A673 (cell line): ENCODE measurements around the gene MRPS18A. TPM values are rescaled to one million over a fixed set of nuclear protein-coding genes. Genes with fewer than 3 reads are reported as not detected.
A peak's percentile ranks its signal among the peaks of the same experiment; 100 is the strongest.

Source experiments
- BruUV-seq: library from RNA; stranded (reverse); fragments of 400-500 nt; replicated peaks from 2 replicates; lab custom pipeline; 2021; lab: Mats Ljungman, UMichigan
- CTCF ChIA-PET: fragments of 300-600 bp; sonication (Branson Sonifier 250); formaldehyde crosslinking; loops from one replicate; lab custom pipeline; 2022; ENCODE audit warnings: antibody characterized with exemption; lab: Charles Lee
- POLR2A ChIA-PET: fragments of 300-600 bp; sonication (Branson Sonifier 250); formaldehyde crosslinking; loops from one replicate; lab custom pipeline; 2022; ENCODE audit warnings: antibody characterized with exemption; ENCODE audit not compliant: low non-redundant PET; lab: Charles Lee
- DNase-seq: peaks from one replicate; pipeline ENCODE4 v3.0.0-alpha.2; 2015; ENCODE audit warnings: low spot score
- H3K27ac ChIP-seq: fragments of 200-600 bp; sonication (generic); 2 replicates; pipeline ENCODE4 v1.5.1; 2016; ENCODE audit warnings: mixed run types, low read depth, mild to moderate bottlenecking, mixed read lengths, antibody characterized with exemption, low read length; ENCODE audit not compliant: poor library complexity, severe bottlenecking
- H3K27me3 ChIP-seq: fragments of 200-600 bp; sonication (generic); replicated peaks from 2 replicates; pipeline ENCODE4 v1.6.1; 2017; ENCODE audit warnings: mixed run types, low read depth, mild to moderate bottlenecking, mixed read lengths, antibody characterized with exemption, low read length; ENCODE audit not compliant: insufficient read depth, poor library complexity
- H3K36me3 ChIP-seq: fragments of 200-600 bp; sonication (generic); 2 replicates; pipeline ENCODE4 v1.6.1; 2016; ENCODE audit warnings: mixed run types, mild to moderate bottlenecking, mixed read lengths, antibody characterized with exemption, low read length; ENCODE audit not compliant: insufficient read depth, poor library complexity, severe bottlenecking
- H3K4me1 ChIP-seq: fragments of 200-600 bp; sonication (generic); 2 replicates; pipeline ENCODE4 v1.6.1; 2017; ENCODE audit warnings: mixed run types, mild to moderate bottlenecking, mixed read lengths, antibody characterized with exemption, low read length; ENCODE audit not compliant: insufficient read depth, poor library complexity, severe bottlenecking
- H3K4me3 ChIP-seq: fragments of 200-600 bp; sonication (generic); 2 replicates; pipeline ENCODE4 v1.5.1; 2016; ENCODE audit warnings: low read depth, mixed run types, mild to moderate bottlenecking, mixed read lengths, low read length; ENCODE audit not compliant: poor library complexity, severe bottlenecking
- H3K9me3 ChIP-seq: fragments of 200-600 bp; sonication (generic); 2 replicates; pipeline ENCODE4 v1.6.1; 2016; ENCODE audit warnings: mixed run types, low read depth, mild to moderate bottlenecking, mixed read lengths, antibody characterized with exemption, low read length; ENCODE audit not compliant: poor library complexity, severe bottlenecking
- EZH2 ChIP-seq: fragments of 200-600 bp; sonication (generic); IDR thresholded peaks from 2 replicates; pipeline ENCODE4 v1.6.1; 2017; ENCODE audit warnings: borderline replicate concordance, low read depth, mild to moderate bottlenecking, mixed read lengths, antibody characterized with exemption, low read length; ENCODE audit not compliant: poor library complexity, severe bottlenecking
- intact Hi-C: fragments of 100-400 bp; cut with micrococcal nuclease; formaldehyde crosslinking; loops from one replicate; pipeline ENCODE4 v1.10.0; 2022; ENCODE audit not compliant: unreplicated experiment
- total RNA-seq: library from RNA; stranded (reverse); gene quantifications from 2 replicates; pipeline ENCODE4 v1.2.3, GENCODE V29; 2021
- TF ChIP-seq, protein P1 (sequence below): fragments of 300-800, 200-600 bp; sonication (generic); conservative IDR thresholded peaks from 2 replicates; pipeline ENCODE4 v1.5.1; 2017; ENCODE audit warnings: low read depth, mild to moderate bottlenecking, antibody characterized with exemption, low read length, moderate library complexity, mixed read lengths

The MRPS18A gene
- total RNA-seq, 1 experiment from 2014 or later, result 64.6 TPM

DNA sequence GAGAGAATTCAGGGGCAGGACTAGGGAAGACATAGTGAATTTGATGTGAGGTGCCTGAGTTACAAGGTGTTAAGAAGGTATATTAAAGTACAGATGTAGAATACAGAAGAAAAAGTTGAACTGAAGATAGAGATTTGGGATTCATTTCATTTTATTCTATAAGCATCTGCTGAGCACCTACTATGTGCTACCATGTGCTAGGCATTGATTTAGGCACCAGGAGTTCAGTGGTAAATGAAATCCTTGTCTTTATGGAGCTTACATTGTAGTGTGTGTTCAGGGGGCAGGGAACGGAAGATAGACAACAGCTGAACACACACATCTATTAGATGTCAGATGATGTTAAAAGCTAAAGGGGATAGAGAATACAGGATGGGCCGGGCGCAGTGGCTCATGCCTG, 40.0 kb downstream of the MRPS18A start:
- no TSS peak for BruUV-seq
- intact Hi-C loops, result no loop called here
- POLR2A ChIA-PET, result no interaction called here

DNA sequence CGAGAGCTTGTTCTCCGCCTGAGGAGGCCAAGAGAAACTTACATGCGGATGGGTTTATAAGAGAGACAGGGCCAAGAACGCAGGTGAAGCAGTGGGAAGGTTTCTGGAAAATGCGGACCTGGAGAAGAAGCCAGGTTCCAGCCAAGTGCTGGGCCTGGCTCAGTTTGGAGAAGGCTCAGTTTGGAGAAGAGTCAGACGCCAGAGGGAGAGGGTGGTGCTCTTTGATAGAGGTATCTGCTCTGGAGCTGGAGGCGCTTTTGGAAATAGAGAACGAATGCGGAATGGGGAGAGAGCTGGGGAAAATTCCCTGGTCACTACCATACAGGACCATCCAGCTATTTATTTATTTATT, 42.0 kb downstream of the MRPS18A start:
- TF ChIP-seq, protein P1, sequence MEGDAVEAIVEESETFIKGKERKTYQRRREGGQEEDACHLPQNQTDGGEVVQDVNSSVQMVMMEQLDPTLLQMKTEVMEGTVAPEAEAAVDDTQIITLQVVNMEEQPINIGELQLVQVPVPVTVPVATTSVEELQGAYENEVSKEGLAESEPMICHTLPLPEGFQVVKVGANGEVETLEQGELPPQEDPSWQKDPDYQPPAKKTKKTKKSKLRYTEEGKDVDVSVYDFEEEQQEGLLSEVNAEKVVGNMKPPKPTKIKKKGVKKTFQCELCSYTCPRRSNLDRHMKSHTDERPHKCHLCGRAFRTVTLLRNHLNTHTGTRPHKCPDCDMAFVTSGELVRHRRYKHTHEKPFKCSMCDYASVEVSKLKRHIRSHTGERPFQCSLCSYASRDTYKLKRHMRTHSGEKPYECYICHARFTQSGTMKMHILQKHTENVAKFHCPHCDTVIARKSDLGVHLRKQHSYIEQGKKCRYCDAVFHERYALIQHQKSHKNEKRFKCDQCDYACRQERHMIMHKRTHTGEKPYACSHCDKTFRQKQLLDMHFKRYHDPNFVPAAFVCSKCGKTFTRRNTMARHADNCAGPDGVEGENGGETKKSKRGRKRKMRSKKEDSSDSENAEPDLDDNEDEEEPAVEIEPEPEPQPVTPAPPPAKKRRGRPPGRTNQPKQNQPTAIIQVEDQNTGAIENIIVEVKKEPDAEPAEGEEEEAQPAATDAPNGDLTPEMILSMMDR, result no peak
- no peak for TF ChIP-seq EZH2
- Histone ChIP-seq H3K27me3 (no peaks in the 10 kb centered on the region), H3K4me1 (peaks cover 4% of the 10 kb centered on the region), H3K4me3 (peak overlapping the region; percentile 29), H3K36me3 (peaks cover 20% of the 10 kb centered on the region), H3K9me3 (no peaks in the 10 kb centered on the region), H3K27ac (no peak overlapping the region)
- intact Hi-C loops, result no loop called here
- CTCF ChIA-PET, result no interaction called here
- no peak for DNase-seq
- no TSS peak for BruUV-seq
- POLR2A ChIA-PET, result no interaction called here

More for the DNA sequence above, 40.0 kb downstream of the MRPS18A start:
- DNase-seq, result no peak
- no peaks in the 10 kb centered on the region for H3K27me3 ChIP-seq
- H3K27ac ChIP-seq, result no peak overlapping the region
- H3K36me3 ChIP-seq, result peaks cover under 1% of the 10 kb centered on the region
- no peak for TF ChIP-seq EZH2
- TF ChIP-seq, protein P1, result no peak
- H3K4me3 ChIP-seq, result no peak overlapping the region
- no peaks in the 10 kb centered on the region for H3K9me3 ChIP-seq
- CTCF ChIA-PET, result no interaction called here
- H3K4me1 ChIP-seq, result no peaks in the 10 kb centered on the region

DNA sequence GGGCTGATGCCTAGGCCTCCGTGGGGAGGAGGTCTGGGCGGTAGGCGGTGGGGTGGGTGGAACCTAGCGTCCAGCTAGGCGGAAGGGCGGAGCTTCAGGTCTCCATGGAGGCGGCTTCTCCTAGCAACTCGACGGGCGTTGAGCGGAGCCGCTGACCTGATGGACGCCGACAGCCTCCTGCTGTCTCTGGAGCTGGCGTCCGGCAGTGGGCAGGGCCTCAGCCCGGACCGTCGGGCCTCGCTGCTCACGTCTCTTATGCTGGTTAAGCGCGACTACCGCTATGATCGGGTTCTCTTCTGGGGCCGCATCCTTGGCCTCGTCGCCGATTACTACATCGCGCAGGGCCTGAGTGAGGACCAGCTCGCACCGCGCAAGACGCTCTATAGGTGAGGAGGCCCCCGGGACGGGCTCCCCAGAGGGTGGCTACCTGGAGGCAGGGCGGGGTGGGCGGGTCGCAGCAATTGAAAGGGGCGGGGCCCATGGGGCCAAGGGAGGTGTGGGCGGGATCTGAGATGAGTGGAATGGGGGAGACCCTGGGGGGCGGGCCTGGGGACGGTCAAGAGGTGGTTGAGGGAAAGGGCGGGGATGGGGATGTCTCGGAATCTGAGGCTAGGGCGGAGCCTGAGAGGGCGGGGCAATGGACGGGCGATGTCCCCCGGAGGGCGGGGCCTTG, 42.5 kb downstream of the MRPS18A start, which contains the start of gene RSPH9:
TSS of gene RSPH9 (plus strand) at position 97 of the 673 bp plus-strand sequence. CDS start at position 160, 63 bp downstream.
- peaks cover 26% of the 10 kb centered on the region for H3K36me3 ChIP-seq
- intact Hi-C loops, result no loop called here
- peak; percentile 61 for DNase-seq
- ChIA-PET POLR2A (no interaction called here), CTCF (no interaction called here)
- H3K4me1 ChIP-seq, result peaks cover 9% of the 10 kb centered on the region
- no peak within 1 kb of the TSS for H3K27ac ChIP-seq
- no peak for TF ChIP-seq EZH2
- TF ChIP-seq, protein P1, result no peak
- no peaks in the 10 kb centered on the region for H3K9me3 ChIP-seq
- no TSS peak for BruUV-seq
- peak within 1 kb of the TSS; percentile 29 for H3K4me3 ChIP-seq
- no peaks in the 10 kb centered on the region for H3K27me3 ChIP-seq
